Skeletal muscle tissue (tissue), 4 donors: ENCODE data around the gene GPR171. TPM values are rescaled to one million over a fixed set of nuclear protein-coding genes. Genes with fewer than 3 reads are reported as not detected.

Experiments used
- H3K27ac ChIP-seq: one replicate; pipeline ENCODE4 v1.7.0; 2013; ENCODE audit warnings: mild to moderate bottlenecking, low read depth, low read length, inconsistent platforms
- H3K27me3 ChIP-seq, 3 donors: one replicate each; pipeline ENCODE4 v1.7.0; 2013; ENCODE audit warnings: low read length in 3 of 3; ENCODE audit not compliant: control insufficient read depth in 3 of 3, insufficient read depth in 3 of 3
- H3K36me3 ChIP-seq, 3 donors: one replicate each; pipeline ENCODE4 v1.7.0; 2013; ENCODE audit warnings: low read length in 3 of 3; ENCODE audit not compliant: control insufficient read depth in 3 of 3, insufficient read depth in 3 of 3
- H3K4me1 ChIP-seq, 3 donors: one replicate each; pipeline ENCODE4 v1.7.0; 2013; ENCODE audit warnings: low read length in 3 of 3, mild to moderate bottlenecking in 3 of 3; ENCODE audit not compliant: control insufficient read depth in 3 of 3, insufficient read depth in 3 of 3
- H3K4me3 ChIP-seq, 3 donors: one replicate each; pipeline ENCODE4 v1.7.0; 2013; ENCODE audit warnings: low read length in 3 of 3
- H3K9ac ChIP-seq, 3 donors: one replicate each; pipeline ENCODE4 v1.7.0; 2013; ENCODE audit warnings: low read length in 3 of 3, mild to moderate bottlenecking in 3 of 3, moderate library complexity in 2 of 3, low read depth in 1 of 3
- H3K9me3 ChIP-seq, 3 donors: one replicate each; pipeline ENCODE4 v1.7.0; 2013; ENCODE audit warnings: low read length in 3 of 3; ENCODE audit not compliant: control insufficient read depth in 3 of 3
- total RNA-seq: library from RNA; depleted of rRNA; stranded (reverse); fragments of >200 nt; gene quantifications from one replicate; pipeline ENCODE4 v1.2.3, GENCODE V29; 2014
- donor health status: Osteomylitis.

The GPR171 gene
- total RNA-seq, 1 donor from 2014 or later: 1.6 TPM

DNA sequence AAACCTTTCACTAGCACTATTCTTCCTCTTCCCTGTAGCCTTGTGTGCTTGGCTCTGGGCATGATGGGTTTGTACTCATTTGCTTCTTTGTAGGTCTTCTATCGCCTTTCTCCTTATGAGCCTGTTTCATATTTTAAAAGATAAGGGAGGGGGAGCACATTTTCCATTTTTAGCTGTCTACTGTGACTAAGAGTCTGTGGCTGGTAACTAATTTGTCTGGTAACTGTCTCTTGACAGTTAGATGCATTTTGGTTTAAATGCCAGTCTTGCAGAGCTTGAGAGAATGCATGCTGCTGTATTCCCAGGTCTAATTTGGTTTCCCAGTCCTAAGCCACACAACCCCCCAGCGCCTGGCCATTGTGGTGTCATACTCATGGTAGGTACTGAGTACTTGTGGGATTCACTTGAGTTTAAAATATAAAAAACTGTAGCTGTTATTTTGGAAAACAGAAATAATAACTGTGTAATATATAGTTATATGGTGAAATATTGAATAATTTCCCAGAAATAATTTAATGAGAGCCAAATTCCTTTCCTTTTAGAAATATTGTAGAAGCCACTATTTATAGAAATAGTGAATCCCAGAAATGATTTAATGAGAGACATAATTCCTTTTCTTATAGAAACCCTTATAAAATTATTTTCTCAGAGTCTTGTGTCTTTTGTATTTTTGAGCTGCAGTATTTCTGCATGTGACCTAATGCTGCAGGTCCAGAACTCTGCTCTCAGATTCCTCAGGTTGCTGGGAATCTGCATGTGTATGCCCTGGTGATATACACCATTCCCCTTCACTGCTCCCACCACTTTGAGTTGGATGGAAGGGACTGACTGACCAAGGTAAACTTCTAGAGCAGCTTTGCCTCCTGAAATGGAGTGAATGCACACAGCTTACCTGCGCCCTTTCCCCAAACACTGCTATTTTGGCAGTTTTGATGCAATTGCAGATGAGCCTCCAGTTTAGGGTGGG is 13.9 kb upstream of the GPR171 start:
- Histone ChIP-seq H3K9me3 (no peaks in the 10 kb centered on the region), H3K36me3 (no peaks in the 10 kb centered on the region), H3K27ac (no peak overlapping the region), H3K4me3 (no peak overlapping the region), H3K4me1 (peaks cover 3 to 6% (median 3%) of the 10 kb centered on the region in 3 donors), H3K27me3 (no peaks in the 10 kb centered on the region), H3K9ac (no peak overlapping the region)

DNA sequence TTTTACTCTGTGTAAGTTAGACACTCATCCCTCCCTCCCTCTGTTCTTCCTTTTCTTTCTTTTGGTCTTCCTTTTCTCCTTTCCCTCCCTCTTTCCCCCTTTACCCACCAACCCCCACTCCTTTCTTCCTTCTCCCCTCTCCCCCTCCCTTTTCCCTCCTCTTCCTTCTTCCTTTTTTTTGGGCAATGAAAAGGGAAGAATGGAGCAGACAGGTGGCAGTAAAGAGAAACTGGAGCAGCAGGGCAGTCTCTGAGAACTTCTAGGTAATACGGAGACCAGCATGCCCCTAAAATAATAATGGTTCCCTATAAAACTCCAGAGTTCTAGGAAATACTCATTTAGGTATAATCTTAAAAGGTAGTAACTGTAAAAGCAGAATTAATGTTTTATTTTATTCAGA is 11.4 kb upstream of the GPR171 start:
- H3K36me3 ChIP-seq: no peaks in the 10 kb centered on the region
- no peaks in the 10 kb centered on the region for H3K9me3 ChIP-seq
- no peak overlapping the region for H3K27ac ChIP-seq
- no peak overlapping the region for H3K9ac ChIP-seq
- no peak overlapping the region for H3K4me3 ChIP-seq
- H3K4me1 ChIP-seq: peaks cover 3 to 6% (median 3%) of the 10 kb centered on the region in 3 donors
- no peaks in the 10 kb centered on the region for H3K27me3 ChIP-seq

DNA sequence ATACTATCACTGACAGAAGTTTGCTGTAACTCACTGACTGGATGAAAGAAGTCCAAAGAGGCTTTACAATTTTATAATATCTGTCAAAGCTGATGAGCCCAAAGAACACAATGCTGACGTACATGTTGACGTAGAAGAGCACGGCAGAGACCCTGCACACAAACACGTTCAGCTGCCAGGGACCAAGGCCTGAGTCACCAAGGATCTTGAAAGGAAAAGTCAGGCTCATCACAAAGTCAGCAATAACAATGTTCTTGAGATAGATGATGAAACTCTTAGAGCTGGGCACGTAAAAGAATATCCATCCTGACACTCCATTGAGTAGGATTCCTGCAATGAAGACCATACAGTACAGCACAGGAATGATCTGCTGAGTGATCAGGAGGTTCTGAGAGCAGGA is 10.9 kb upstream of the GPR171 start:
- Histone ChIP-seq H3K9ac (no peak overlapping the region), H3K36me3 (no peaks in the 10 kb centered on the region), H3K4me1 (peaks cover under 1 to 3% (median 3%) of the 10 kb centered on the region in 3 donors), H3K27ac (no peak overlapping the region), H3K27me3 (no peaks in the 10 kb centered on the region), H3K4me3 (no peak overlapping the region), H3K9me3 (no peaks in the 10 kb centered on the region)

DNA sequence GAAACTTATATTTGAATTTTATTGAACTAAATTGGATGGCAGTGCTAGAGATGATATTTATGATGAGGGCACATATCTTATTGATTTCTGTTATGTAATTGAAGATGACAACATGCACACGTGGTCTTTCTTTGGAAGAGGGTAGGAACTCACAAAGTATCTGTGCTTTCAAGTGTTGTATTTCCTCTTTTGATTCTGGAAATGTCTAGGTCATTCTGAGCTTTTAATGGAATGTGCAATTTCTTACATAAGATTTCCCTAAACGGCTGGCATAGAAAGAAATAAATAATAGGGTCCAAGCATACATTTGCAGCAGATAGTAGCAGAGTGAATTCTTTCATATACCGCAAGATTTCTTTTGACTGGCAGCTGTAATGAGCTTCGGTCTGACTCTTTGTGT is 10.1 kb upstream of the GPR171 start:
- H3K9me3 ChIP-seq: no peaks in the 10 kb centered on the region
- H3K4me3 ChIP-seq: no peak overlapping the region
- no peaks in the 10 kb centered on the region for H3K36me3 ChIP-seq
- no peak overlapping the region for H3K27ac ChIP-seq
- H3K27me3 ChIP-seq: no peaks in the 10 kb centered on the region
- peaks cover 0 to 3% (median 3%) of the 10 kb centered on the region in 3 donors for H3K4me1 ChIP-seq
- no peak overlapping the region for H3K9ac ChIP-seq

DNA sequence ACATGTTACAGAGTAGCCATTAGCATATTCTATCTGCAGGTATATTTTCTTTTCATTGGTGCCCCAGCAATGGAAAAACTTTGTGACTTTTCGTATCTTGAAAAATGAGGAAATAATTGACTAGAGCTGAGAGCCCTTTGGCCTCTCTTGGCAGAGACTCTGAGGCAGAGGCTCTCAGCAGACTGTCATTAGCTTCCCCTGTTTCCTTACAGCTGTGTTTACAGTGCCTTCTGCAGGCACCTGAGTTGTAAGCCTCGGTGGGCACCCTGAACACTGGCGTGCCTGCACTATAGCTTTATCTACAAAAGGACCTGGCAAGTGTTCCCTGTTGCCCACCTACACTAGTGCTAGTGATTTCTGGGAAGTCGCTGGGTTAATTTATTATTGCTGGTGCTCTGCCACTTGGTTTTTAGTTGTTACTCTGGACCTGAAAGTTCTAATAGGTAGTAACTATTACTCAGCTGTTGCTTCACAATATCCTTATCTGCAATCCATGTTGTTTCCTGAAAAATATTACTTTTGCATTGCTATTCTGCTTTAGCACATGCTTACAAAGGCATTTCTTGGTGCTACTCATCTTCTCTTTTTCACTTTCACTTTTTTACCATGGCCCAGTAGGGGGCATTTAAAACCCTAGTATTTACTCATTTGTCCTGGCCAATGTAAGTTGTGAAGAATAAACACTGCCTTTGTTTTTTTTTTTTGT is 7.8 kb upstream of the GPR171 start:
- Histone ChIP-seq H3K4me3 (no peak overlapping the region), H3K36me3 (no peaks in the 10 kb centered on the region), H3K9ac (no peak overlapping the region), H3K4me1 (no peaks in the 10 kb centered on the region), H3K9me3 (no peaks in the 10 kb centered on the region), H3K27me3 (no peaks in the 10 kb centered on the region), H3K27ac (no peak overlapping the region)

DNA sequence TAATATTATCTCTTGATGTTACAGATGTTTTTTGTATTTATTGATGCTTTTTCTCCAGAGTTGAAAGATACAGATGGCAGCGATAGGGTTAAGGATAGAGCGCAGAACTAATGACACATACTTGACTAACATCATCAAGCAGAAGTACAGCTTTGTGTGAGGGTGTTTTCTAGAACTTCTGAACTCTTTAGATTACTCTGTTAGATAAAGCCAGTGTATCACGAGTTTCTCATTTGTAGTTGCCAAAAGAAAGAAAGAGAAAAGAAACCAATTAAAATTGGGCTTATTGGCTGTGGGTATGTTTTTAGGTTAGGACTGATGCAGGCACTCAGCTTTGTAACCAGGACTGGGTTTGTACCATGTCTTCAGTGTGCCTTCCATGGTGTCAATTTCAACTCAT is 6.6 kb upstream of the GPR171 start:
- Histone ChIP-seq H3K9ac (no peak overlapping the region), H3K9me3 (no peaks in the 10 kb centered on the region), H3K4me1 (no peaks in the 10 kb centered on the region), H3K27ac (no peak overlapping the region), H3K4me3 (no peak overlapping the region), H3K36me3 (no peaks in the 10 kb centered on the region), H3K27me3 (no peaks in the 10 kb centered on the region)

DNA sequence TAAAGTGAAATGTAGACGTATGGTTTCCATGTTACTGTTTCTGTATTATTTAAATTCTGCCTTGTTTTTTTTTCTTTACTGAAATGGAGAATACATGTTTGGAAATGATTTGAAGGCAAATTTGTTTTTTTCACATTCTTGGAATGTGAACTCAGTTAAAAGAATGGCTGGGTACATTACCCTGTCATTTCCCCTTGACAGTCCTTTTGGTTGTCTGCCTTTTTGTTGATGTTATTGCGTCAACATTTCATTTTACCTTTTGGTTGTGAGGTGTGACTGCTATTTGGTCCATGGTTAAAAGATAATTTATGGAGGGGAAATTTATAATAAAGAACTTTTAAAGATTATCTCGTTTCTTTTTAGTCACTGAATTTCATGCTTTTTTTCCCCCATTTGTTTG is 3.2 kb upstream of the GPR171 start:
- no peaks in the 10 kb centered on the region for H3K4me1 ChIP-seq
- H3K27ac ChIP-seq: no peak overlapping the region
- no peaks in the 10 kb centered on the region for H3K9me3 ChIP-seq
- H3K27me3 ChIP-seq: no peaks in the 10 kb centered on the region
- H3K4me3 ChIP-seq: no peak overlapping the region
- no peak overlapping the region for H3K9ac ChIP-seq
- no peaks in the 10 kb centered on the region for H3K36me3 ChIP-seq

DNA sequence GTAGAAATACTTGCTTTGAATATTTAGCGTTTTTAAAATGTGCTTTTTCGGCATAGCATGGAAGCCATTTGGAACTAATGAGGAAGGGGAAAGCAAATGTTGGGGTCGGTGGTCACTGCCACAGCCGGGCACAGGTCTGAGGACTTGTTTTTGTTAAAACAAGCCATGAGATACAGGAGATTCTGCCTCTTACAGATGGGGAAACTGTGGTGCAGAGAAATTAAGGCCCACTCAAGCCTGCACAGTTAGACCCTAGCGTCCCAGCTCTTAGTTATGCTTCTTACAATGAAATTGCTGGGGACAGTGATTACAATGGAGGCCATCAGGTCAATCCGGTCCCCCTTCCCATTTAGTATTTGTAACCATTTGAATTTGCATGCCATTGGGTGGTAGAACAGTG is 2.5 kb upstream of the GPR171 start:
- no peak overlapping the region for H3K27ac ChIP-seq

DNA sequence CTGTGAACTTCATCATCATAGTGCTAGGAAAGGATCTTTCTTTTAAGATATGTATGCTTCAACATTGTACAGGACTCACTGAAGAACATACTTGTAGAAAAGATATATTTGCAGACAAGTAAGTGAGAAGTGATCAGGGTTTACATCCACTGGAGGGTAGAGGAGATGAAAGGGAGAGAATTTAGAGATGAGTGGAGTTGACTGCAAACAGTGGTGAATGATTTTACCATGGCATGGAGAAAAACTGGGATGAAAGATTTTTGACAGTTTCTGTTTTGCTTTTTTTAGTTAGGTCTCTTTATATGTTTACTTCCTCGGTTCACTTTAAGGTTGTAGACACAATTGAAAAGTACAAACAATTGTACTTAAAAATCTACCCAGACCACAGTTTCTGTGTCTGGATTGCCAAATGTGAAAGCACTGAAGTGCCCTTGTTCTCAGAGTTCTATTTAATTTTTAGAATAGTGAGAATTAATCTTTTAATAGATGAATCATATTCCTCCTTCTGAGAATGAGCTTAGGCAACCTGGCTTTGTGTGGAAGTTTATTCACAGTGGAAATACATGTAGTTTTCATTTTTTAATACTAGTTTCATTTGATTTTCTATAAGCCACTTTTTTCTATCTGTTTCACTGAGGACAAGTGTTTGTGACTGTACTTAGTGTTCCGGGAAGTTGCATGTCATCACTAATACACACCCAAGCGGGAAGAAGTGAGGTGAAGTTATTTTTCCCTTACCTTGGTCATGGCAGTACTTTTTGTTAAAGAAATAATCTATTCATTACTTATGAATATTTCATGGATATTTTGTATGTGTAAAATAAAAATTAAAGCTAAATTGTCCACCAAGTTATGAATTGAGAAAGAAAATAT is 1.8 kb upstream of the GPR171 start:
- H3K9ac ChIP-seq: no peak overlapping the region
- no peaks in the 10 kb centered on the region for H3K27me3 ChIP-seq
- no peak overlapping the region for H3K4me3 ChIP-seq
- H3K27ac ChIP-seq: no peak overlapping the region
- no peaks in the 10 kb centered on the region for H3K36me3 ChIP-seq
- H3K9me3 ChIP-seq: no peaks in the 10 kb centered on the region
- H3K4me1 ChIP-seq: no peaks in the 10 kb centered on the region

More for the DNA sequence above, 2.5 kb upstream of the GPR171 start:
- H3K9ac ChIP-seq: no peak overlapping the region
- H3K9me3 ChIP-seq: no peaks in the 10 kb centered on the region
- no peaks in the 10 kb centered on the region for H3K4me1 ChIP-seq
- H3K36me3 ChIP-seq: no peaks in the 10 kb centered on the region
- no peaks in the 10 kb centered on the region for H3K27me3 ChIP-seq
- no peak overlapping the region for H3K4me3 ChIP-seq
